ENCODE measurements around the gene CBLIF.

The CBLIF gene

DNA sequence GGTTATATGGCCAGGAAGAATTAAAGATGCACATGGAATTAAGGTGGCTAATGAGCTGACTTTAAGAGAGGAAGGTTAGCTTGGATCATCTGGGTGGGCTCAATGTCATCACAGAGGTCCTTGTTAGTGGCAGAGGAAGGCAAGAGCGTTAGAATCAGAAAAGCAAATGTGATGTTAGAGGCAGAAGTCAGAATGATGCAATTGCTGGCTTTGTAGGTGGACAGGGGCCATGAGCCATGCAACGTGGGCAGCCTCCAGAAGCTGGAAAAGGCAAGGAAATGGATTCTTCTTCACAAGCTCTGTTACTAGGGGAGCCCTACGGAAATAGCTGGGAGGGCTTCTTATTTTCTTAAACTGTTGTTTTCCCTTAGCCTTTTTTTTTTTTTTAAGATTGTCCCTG, 2.3 kb upstream of the CBLIF start:
- H3K4me3 ChIP-seq (ENCODE audit: low read length) = no peak overlapping the region
- no peak for TF ChIP-seq CTCF (IDR thresholded peaks at IDR 0.05; ENCODE audit: insufficient read depth, low read depth, low read length, missing control alignments)
- DNase-seq (ENCODE audit: low read depth) = no peak

GRCh38 chr11:59846556-59846955, 1.3 kb upstream of the CBLIF start:
- DNase-seq (ENCODE audit: low read depth) = no peak
- no peak overlapping the region for H3K4me3 ChIP-seq (ENCODE audit: low read length)
- TF ChIP-seq CTCF (IDR thresholded peaks at IDR 0.05; ENCODE audit: insufficient read depth, low read depth, low read length, missing control alignments) = no peak

DNA sequence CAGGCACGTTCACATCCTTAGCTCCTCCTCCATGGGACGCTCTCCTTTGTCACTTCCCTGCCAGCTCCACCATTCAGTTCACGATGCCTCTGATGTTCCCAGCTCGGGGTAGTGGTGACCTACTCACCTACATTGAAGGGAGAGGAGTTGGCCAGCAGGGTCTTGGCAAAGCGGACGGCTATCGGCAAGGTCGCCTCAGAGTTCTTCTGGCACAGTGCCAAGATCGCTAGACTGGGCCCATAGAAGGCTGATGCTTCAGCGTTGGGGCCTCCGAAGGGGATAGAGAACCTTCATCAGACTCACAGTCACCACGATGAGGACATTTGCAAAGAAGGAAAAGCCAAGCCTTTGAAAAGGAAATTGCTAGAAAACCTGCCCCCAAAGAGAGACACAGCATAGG, 3.0 kb downstream of the CBLIF start:
- no peak for TF ChIP-seq CTCF (IDR thresholded peaks at IDR 0.05; ENCODE audit: insufficient read depth, low read depth, low read length, missing control alignments)
- no peak overlapping the region for H3K4me3 ChIP-seq (ENCODE audit: low read length)
- no peak for DNase-seq (ENCODE audit: low read depth)

- no peak for TF ChIP-seq CTCF (IDR thresholded peaks at IDR 0.05; ENCODE audit: insufficient read depth, low read depth, low read length, missing control alignments)
- no peak for DNase-seq (ENCODE audit: low read depth)
- H3K4me3 ChIP-seq (ENCODE audit: low read length) = no peak overlapping the region
These were observed 3.8 kb downstream of the CBLIF start for GRCh38 chr11:59841514-59841913.

DNA sequence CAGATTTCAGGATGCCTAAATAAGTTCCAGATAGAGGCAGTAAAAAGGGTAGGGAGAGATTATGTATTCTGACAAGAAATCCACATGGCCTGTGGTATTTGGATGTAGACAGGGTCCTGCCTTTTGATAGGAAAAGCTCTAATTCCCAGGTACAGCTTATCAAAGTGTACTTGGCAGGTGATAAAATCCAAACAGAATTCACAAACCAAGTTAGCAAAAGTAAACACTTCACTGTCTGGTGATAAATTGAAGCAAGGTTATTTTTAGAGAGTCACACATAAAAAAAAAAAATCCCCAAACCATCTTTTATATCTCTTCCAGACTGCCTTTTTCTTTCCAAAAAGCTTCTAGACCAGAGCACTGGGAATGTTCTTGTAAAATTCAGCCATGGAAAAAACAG, 5.7 kb downstream of the CBLIF start:
- DNase-seq (ENCODE audit: low read depth) = no peak
- no peak for TF ChIP-seq CTCF (IDR thresholded peaks at IDR 0.05; ENCODE audit: insufficient read depth, low read depth, low read length, missing control alignments)
- no peak overlapping the region for H3K4me3 ChIP-seq (ENCODE audit: low read length)

DNA sequence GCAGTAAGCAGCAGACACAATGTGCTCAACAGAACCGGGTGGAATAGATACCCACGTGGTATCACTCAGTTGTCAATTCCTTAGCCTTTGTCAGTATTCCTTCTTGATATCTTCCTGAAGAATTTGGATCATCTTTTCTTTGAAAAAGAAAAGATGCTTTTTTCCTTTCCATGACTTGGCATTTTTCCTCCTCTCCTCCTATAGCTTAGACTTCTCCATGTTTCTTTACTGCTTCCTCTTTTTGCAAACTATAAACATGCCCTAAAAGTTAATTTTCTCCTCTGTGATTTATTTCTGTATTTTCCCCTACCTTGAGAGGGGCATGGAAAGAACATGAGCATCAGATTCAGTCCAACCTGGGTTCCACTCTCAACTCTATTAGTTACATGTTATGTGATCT, 11.7 kb downstream of the CBLIF start:
- H3K4me3 ChIP-seq (ENCODE audit: low read length) = no peak overlapping the region
- DNase-seq (ENCODE audit: low read depth) = no peak
- TF ChIP-seq CTCF (IDR thresholded peaks at IDR 0.05; ENCODE audit: insufficient read depth, low read depth, low read length, missing control alignments) = no peak

DNA sequence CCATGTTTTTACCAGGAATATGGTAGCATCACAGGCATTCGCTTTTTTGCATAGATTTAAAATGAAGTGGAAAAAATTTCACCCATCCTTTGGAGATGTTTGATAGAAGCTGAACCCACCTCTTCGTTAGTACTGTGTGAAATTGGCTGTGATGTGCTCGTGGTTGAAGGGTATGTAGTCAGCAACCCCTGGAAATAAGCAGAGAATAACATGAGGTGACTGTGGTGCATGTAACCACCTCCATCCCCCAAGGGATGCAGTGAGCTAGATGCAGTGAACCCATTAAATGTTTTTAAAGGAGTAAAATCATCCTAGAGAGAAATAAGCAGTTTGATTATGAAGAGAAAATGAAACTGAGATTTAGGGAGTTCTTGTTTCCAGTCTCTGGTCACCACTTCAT, 15.9 kb downstream of the CBLIF start:
- no peak for TF ChIP-seq CTCF (IDR thresholded peaks at IDR 0.05; ENCODE audit: insufficient read depth, low read depth, low read length, missing control alignments)
- H3K4me3 ChIP-seq (ENCODE audit: low read length) = no peak overlapping the region
- DNase-seq (ENCODE audit: low read depth) = no peak

Data from epithelial cell of esophagus (primary cell).